Stimulated activated CD4-positive, alpha-beta T cell treated with anti-CD3 and anti-CD28 coated beads, Interleukin-4, amount 100 ng/mL, for 1 hour (primary cell): ENCODE results near the gene HINT3.
"Not testable (repeated sequence)": the region's sequence is repeated elsewhere in the genome, so short reads cannot be mapped to it uniquely, and the experiment has no call there.

ENCODE experiments used
- DNase-seq: peaks from one replicate; pipeline ENCODE4 v3.0.0-alpha.2; 2020

The HINT3 gene

DNA sequence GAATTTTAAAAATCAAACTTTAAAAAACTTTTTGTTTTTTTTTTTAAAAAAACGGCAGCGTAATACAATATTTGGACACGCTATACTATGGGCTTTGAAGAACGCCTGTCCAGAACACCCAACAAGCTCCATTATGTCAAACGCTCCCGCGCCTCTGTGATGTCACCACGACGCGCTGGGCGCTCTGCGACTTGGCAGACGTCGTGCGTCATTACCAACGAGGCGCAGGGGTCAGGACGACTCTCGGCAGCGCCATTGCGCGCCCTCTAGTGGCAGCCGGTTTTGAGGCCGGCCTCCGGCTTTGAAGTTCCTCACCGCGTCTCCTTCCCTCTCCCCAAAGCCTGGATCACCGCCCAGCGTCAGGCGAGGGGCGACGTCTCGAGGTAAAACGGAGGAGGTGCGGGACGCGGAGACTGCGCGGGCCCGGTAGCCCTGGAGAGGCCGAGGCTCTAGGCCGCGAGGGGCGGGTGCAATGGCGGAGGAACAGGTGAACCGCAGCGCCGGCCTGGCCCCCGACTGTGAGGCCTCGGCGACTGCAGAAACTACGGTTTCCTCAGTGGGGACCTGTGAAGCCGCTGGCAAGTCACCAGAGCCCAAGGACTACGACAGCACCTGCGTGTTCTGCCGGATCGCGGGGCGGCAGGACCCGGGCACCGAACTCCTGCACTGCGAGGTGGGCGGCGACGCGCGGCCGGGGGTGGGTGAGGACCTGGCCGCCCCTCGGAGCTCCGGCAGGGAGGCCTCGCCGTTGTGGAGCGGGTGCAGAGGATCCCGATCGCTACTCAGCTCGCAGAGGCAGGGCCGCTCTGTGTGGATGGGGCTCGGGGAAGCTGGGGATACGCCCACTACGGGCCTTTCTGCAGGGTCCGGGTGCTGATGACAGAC is at the start of gene HINT3:
TSS of gene HINT3 (plus strand) at position 265 of the 885 bp plus-strand sequence. CDS start at position 473, 208 bp downstream.
- DNase-seq, result peak; percentile 100

DNA sequence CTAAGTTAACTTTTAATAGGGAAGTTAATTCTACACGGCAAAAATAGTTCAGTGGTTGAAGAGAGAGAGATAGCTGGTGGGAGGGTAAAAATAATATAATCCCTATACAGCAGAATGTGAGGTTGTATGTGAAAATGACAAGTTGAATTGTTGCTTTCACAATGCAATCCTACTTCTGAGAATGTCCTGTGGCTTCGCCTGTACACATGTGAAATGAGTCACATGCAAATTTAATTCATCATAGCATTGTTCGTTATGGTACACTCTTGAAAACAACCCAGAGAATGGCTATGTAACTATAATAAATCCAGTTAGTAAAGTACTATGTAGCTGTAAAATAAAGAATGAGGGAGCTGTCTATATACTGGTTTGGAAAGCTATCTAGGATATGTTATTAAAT is 46.0 kb upstream of the HINT3 start:
- DNase-seq, result no peak

- not testable (repeated sequence) for DNase-seq
These were observed 45.5 kb upstream of the HINT3 start for GRCh38 chr6:125911051-125911451.

- not testable (repeated sequence) for DNase-seq
These were observed 44.1 kb upstream of the HINT3 start for GRCh38 chr6:125912430-125912829.

- no peak for DNase-seq
These were observed 43.4 kb upstream of the HINT3 start for GRCh38 chr6:125913145-125913544.

DNA sequence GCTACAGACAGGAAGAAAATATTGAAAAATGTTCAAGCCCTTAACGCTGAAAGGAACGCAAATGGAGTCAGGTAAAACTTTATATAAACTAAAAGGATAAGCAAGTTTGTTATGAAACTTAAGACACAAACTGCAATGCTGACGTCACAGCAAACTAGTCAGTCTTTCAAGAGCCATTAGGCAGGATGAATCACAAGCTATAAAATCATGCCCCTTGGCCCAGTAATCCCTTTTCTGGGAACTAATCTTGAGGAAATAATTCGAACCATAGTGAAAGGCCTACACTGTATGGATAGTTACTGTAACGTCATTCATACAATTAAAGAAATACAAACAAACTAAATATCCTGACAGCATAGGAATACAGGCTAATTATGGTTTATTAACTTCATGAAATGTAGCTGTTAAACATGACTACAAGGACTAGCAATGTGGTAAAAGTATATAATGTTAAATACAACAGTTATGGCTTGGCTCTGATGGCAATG is 42.7 kb upstream of the HINT3 start:
- no peak for DNase-seq

GRCh38 chr6:125918230-125918629 is 38.3 kb upstream of the HINT3 start:
- no peak for DNase-seq

- peak; percentile 32 for DNase-seq
These were observed 37.6 kb upstream of the HINT3 start for GRCh38 chr6:125918681-125919566.

DNA sequence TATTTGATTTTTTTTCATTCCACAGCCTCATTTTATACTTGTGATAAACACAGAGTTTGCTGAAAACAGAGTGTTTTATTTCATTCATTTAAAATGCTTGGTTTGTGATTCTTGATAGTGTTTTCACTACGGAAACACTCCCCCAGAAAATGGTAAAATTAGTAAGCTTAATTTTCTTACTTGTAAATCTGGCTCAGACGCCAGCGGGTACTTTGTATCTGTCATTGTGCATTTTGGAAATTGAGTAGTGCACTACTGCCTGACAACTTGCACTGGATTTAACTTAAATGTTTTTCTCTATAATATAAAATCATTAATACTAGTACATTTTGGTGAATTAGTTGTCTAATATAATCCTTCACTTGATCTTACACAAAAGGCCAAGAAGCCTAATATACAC is 37.0 kb upstream of the HINT3 start:
- no peak for DNase-seq

DNA sequence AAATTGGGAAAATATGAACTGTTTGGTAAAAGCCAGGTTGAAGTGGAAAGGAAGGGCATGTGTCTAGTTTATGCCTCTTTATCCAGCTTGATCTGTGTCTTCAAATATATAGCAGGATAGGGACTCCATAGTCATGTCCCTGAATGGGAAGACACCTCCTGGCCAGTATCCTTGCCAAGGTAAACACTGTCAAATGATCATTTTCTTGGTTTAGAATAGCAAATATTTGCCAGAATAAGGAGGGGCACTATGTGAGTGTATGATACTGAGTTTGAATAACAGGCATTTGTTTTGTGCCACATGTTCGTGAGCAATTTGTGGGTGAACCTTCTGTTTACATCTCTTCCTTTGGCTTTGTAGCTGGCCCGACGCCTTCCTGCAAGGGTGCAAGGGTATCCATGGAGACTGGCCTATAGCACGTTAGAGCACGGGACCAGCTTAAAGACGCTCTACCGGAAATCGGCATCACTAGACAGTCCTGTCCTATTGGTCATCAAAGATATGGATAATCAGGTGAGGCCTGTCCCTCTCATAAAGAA is 34.2 kb upstream of the HINT3 start:
- no peak for DNase-seq

DNA sequence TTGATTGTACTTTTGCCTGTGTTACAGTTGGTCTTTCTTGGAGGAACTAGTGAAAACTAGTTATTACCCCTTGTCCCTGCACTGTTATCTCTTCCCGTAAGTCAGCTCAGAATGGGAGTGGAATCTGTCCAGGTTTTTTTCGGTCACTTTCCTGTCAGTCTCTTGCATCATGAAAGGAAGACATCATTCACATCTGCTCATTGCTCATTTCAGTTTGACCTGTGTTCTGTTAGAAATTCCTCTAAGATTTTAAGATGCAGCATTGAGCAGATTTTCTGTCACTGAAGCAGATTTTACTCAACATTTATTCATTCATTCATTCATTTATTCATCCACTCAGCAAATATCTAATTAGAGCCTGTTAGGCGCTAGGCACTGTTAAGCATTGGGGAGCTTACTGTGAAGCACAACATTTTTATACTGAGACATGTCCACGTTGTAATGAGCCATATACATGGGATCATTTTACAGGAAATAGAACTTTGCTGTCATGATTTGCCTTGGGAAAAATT is 33.1 kb upstream of the HINT3 start:
- no peak for DNase-seq

DNA sequence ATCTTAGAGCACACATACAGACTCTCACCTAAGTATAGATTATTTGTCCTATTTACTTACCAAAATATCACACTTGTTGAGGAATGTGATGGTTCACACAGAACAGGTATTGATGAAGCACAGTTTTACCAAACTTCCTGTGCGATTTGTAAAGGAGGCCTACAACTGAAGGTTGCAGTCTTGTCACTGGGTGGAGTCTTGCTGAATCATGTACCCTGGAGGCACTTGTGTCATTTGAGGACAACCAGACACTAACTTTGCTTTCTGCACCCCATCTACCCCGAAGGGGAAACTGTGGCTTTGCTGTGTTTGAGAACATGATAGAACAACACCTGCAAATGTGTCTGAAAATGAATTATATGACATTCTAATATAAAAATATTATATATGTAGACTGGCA is 32.4 kb upstream of the HINT3 start:
- no peak for DNase-seq

DNA sequence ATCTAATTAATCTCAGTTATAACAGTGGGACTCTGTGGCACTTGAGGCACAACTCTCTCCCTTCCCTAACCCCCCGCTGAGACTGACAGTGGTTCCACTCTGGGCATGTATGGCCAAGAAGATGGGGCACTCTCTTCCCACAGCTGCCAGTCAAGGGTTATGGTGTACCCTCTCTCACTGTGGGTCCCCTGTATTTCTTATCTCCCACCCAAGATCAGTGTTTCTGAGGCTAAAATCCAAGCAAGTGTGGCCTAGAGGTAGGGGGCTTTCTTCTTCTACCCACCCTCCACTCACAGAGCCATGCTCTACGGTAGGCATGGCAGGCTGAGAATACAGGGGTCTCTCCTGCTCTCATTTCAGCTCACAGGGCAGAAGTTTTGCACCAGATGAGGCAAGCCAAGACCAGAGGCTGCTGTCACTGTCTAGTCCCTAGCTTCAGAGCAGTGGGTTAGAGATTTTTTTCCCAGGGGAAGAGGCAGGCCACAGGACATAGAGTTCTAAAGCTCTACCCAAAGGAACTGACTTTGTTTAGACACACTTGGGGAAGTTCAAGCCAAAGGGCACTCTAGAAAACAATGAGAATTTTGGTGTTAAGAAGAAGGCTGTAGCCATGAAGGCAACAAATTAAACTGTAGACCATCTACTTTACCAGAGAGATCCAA is 31.7 kb upstream of the HINT3 start:
- DNase-seq, result no peak

GRCh38 chr6:125926711-125927110 is 29.9 kb upstream of the HINT3 start:
- DNase-seq, result no peak

- DNase-seq, result no peak
These were observed 28.8 kb upstream of the HINT3 start for GRCh38 chr6:125927761-125928160.

DNA sequence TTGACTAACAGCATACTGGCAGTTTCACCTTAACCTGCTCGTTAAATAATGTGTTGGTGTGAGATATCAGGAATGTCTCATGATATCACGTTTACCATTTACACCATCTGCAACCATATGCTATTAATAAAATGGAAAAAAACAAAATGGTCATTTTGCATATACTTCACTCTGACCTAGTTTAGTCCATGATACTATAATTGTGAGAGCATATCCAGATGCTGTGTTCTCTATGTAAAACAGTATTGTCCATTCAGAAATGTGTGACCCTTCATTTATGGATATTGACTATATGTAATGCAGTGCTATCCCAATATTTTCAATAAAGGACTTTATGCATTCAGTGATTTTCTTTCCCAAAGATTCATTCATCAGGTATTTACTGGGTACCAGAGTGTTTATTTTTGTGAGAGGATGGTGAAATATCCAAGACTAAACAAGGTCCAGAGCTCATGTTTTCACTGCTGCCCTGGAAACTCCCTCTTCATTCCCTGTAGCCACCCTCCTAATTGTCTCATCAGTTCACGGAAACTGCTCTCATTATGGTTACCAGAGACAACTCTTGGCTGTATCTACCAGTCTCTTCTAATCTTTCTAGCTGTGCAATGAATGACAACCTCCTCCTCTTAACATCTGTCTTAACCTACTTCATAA is 25.7 kb upstream of the HINT3 start:
- DNase-seq, result no peak

DNA sequence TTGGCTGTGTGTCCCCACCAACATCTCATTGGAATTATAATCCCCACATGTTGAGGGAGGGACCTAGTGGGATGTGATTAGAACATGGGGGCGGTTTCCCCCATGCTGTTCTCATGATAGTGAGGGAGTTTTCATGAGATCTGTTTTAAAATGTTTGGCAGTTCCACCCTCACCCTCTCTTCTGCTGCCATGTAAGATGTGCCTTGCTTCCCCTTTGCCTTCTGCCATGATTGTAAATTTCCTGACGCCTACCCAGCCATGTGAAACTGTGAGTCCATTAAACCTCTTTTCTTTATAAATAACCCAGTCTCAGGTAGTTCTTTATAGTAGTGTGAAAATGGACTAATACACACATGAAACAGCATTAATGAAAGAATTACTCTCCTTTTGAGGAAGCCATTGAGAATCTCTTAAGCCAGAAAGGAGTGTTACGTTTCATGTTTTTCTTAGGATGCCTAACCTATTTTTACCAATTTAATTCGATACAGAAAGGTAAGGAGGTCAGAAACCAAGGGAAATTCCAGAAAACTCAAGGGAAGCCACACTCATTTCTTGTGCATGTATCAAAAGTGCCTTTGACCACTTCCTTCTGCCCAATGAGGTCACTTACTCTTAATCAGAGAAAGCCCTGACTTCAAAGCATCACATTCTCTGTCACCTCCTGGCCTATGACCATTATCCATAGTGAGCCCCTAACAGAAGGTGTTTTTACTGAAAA is 24.7 kb upstream of the HINT3 start:
- DNase-seq, result no peak

- DNase-seq, result no peak
These were observed 24.1 kb upstream of the HINT3 start for GRCh38 chr6:125932451-125932795.

GRCh38 chr6:125935520-125935919 is 21.1 kb upstream of the HINT3 start:
- DNase-seq, result not testable (repeated sequence)

- DNase-seq, result no peak
These were observed 17.5 kb upstream of the HINT3 start for GRCh38 chr6:125939026-125939425.

- no peak for DNase-seq
These were observed 16.8 kb upstream of the HINT3 start for GRCh38 chr6:125939791-125940190.
